Muscle layer of colon (tissue), 2 donors: Measurements from ENCODE around the gene NSUN4.
A peak's percentile ranks its signal among the peaks of the same experiment; 100 is the strongest.

Source experiments
- H3K27ac ChIP-seq: one replicate; pipeline ENCODE4 v1.7.0; 2013; ENCODE audit warnings: low read depth, mild to moderate bottlenecking, low read length, moderate library complexity
- H3K27me3 ChIP-seq, 2 donors: one replicate each; pipeline ENCODE4 v1.7.0; 2013; ENCODE audit warnings: low read length in 2 of 2, mild to moderate bottlenecking in 2 of 2; ENCODE audit not compliant: insufficient read depth in 2 of 2, control insufficient read depth in 1 of 2
- H3K36me3 ChIP-seq: one replicate; pipeline ENCODE4 v1.7.0; 2013; ENCODE audit warnings: mild to moderate bottlenecking, low read length; ENCODE audit not compliant: insufficient read depth
- H3K4me1 ChIP-seq: one replicate; pipeline ENCODE4 v1.7.0; 2013; ENCODE audit warnings: mild to moderate bottlenecking, low read length; ENCODE audit not compliant: insufficient read depth
- H3K4me3 ChIP-seq, 2 donors: one replicate each; pipeline ENCODE4 v1.7.0; 2013; ENCODE audit warnings: low read length in 2 of 2, low read depth in 1 of 2, mild to moderate bottlenecking in 1 of 2, moderate library complexity in 1 of 2
- H3K9ac ChIP-seq: one replicate; pipeline ENCODE4 v1.7.0; 2013; ENCODE audit warnings: low read length
- H3K9me3 ChIP-seq: one replicate; pipeline ENCODE4 v1.7.0; 2013; ENCODE audit warnings: mild to moderate bottlenecking, low read length
- donor health status: abdominal sarcoma.
- donor health status: Adenocarcinoma of cecum.

NSUN4 gene

DNA sequence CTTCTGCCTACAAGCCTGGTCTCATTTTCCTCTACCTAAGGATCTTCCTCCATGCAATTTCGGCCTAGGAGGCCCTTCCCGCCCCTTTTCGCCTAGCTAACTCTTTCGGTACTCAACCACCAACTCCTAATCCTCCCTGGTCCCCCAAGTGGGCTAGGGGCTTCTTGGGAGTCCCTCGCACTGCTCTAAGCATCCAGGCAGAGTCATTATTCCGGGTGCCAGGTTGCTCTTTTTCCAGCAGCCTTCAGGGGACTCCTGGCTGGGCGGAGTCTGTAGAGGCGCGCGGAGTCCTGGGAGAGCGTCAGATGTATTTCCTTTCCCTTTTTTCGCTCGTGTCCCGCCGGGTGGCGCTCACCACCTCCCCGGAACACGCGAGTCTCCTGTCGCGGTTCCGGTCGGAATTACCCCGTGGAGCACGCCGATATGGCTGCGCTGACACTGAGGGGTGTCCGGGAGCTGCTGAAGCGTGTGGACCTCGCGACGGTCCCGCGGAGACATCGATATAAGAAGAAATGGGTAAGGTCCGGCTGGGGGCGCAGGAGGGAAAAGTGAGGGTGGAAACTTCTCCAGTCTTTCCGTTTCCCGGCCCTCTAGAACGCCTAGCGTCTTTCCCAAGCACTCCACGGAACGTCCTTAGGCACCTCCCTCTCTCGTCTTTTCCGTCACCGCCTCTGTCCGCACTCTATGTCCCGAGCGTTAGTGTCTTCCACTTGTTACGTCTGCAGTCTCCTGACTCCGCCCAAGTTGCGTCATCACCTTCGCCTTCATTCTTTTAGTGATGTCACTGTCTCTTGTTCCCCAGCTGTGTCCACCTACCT lies at the start of gene NSUN4:
TSS of gene NSUN4 (plus strand) at position 404 of the 818 bp plus-strand sequence. CDS start at position 424, 20 bp downstream.
- Histone ChIP-seq H3K27ac (peak within 1 kb of the TSS; percentile 74), H3K9me3 (no peaks in the 10 kb centered on the region), H3K4me1 (peaks cover 7% of the 10 kb centered on the region), H3K9ac (peak within 1 kb of the TSS; percentile 89), H3K27me3 (no peaks in the 10 kb centered on the region), H3K36me3 (peaks cover 11% of the 10 kb centered on the region), H3K4me3 (peak within 1 kb of the TSS; percentile 66 to 90)

DNA sequence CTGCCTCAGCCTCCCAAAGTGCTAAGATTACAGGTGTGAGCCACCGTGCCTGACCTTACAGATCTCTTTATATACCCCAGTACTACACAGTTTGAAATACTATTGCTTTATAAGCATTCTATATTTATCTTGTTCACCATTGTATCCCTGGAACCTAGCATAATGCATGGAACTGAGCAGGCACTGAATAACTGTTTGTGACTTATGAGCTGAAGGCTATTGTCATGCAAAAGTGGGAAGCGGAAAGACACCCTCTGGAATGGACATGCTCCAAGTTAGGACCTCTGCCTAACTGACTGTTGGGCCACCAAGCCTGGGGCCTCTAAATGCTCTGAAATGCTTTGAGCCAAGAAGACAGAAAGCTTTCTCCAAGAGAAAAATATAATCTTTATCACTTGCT lies 45.3 kb upstream of the NSUN4 start:
- Histone ChIP-seq H3K9me3 (no peaks in the 10 kb centered on the region), H3K36me3 (peaks cover 38% of the 10 kb centered on the region), H3K4me1 (peaks cover 11% of the 10 kb centered on the region), H3K27me3 (no peaks in the 10 kb centered on the region), H3K27ac (no peak overlapping the region), H3K9ac (no peak overlapping the region), H3K4me3 (no peak overlapping the region)

DNA sequence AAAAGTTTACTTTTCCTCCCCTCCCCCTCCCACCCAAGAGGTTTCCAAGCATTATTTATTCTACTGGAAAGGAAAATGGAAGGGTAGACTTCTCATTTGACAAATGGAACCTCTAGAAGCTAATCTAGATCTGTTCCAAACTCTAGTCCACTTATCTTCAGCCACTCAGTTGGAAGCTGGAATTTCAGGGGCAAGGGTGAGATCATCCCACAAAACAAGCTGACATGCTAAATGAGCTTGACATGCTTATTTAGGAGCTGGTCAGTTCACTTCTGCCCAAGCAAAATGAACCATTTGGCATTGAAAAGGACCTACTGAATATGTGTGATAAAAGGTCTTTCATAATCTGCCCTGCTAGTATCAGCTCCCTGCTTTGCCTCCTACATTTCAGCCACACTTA lies 42.2 kb upstream of the NSUN4 start:
- no peaks in the 10 kb centered on the region for H3K27me3 ChIP-seq
- H3K36me3 ChIP-seq, result peaks cover 38% of the 10 kb centered on the region
- H3K4me1 ChIP-seq, result peaks cover 23% of the 10 kb centered on the region
- H3K27ac ChIP-seq, result no peak overlapping the region
- no peak overlapping the region for H3K9ac ChIP-seq
- H3K9me3 ChIP-seq, result no peaks in the 10 kb centered on the region
- H3K4me3 ChIP-seq, result no peak overlapping the region

DNA sequence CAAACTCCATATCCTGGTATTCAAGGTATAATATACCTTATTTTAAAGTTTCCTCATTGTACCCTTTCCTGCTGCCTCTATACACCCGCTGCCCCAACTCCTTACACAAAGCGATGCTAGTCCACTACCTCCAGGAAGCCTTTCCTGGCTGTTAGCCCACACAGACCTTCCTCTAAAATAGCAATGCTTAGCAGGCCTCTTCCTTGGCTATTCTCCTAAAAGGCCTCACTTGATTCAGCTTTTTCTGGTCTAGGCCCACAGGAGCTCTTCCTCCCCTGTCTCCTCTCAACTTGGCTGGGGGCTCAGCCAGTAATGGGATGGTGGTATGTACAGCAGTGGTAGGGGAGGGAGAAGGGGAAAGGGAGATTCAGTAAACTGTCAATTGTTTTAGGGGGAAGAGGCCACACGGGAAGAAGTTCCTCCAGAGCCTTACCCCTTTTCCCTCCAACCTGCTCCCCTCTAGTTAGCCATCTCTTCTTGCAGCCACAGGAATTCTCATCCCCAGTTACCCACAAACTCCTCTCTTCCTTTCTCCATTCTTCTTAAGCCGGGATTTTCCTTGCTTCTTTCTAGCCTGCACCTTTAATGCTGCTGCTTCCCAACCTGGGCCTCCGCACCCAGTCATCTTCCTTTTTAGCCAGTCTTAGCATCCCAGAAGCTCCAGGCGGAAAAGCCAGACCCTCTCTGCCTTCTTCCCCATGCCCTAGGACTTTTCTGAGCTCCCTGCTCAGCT lies 39.8 kb upstream of the NSUN4 start:
- peaks cover 19% of the 10 kb centered on the region for H3K36me3 ChIP-seq

DNA sequence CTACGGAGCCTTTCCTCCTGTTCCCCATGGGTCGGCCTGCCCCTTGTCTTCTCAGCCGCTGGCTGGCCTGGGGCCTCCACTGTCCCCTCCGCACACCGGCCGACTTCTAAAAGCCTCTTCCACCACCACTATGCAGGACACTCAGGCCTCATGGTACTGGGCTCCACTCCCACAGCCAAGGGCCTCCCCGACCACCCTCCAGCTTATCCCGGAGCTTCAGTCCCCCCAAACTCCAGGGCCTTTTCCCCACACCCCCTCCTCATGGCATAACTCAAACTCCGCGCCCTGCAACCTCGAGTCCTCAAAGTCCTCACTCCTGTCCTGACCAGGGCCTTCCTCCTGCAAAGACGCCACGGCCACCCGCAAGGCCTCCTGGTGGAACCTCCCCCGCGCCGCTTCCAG lies 39.2 kb upstream of the NSUN4 start:
- no peaks in the 10 kb centered on the region for H3K27me3 ChIP-seq
- H3K9ac ChIP-seq, result peak overlapping the region; percentile 98
- peaks cover 30% of the 10 kb centered on the region for H3K4me1 ChIP-seq
- peak overlapping the region; percentile 86 for H3K27ac ChIP-seq
- peaks cover 16% of the 10 kb centered on the region for H3K36me3 ChIP-seq
- H3K4me3 ChIP-seq, result peak overlapping the region; percentile 89 to 96
- H3K9me3 ChIP-seq, result no peaks in the 10 kb centered on the region

More for the DNA sequence above, 39.8 kb upstream of the NSUN4 start:
- peaks cover 30% of the 10 kb centered on the region for H3K4me1 ChIP-seq
- peak overlapping the region; percentile 98 for H3K9ac ChIP-seq
- no peaks in the 10 kb centered on the region for H3K9me3 ChIP-seq
- peak overlapping the region; percentile 86 for H3K27ac ChIP-seq
- H3K4me3 ChIP-seq, result peak overlapping the region; percentile 89 to 96
- no peaks in the 10 kb centered on the region for H3K27me3 ChIP-seq

DNA sequence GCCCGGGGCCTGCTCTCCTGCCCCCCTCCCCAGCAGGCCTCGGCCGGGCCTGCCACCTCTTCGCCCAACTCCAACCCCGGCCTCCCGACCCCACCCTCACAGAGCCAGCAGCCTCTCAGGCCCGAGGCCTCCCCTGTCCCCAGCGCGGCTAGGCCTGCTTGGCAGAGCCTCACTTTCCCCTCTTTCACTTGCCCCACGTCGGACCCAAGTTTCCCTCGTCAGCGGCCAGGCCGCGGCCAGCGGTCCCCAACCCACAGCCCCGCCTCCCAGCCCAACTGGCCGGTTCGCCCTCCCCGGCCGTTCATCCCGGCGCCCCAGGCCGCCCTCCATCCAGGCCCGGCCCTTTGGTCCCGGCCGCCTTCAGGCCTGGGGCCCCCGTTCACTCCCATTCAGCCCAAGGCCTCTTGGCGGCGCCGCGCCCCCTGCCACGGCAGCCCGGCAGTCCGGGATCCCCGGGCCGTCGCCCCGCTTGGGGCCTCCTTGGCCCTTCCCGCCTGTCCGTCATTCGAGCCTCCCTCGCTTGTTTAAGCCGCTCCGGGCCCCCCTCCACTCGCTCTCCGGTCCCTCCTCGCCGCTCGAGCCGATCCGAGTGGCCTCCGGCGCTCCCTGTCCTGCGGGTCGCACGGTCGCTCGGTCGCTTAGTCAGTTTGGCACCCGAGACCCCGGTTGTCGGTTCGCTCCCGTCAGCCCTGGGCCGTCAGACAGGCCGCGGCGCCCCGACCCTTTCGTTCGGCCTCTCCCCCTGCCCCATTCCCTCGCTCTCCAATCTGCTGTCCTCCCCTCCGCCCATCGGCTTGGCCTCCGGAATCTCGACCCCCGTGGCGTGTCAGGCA lies 38.6 kb upstream of the NSUN4 start:
- peaks cover 30% of the 10 kb centered on the region for H3K4me1 ChIP-seq
- peak overlapping the region; percentile 89 to 96 for H3K4me3 ChIP-seq
- no peaks in the 10 kb centered on the region for H3K27me3 ChIP-seq
- no peaks in the 10 kb centered on the region for H3K9me3 ChIP-seq
- peaks cover 10% of the 10 kb centered on the region for H3K36me3 ChIP-seq
- H3K27ac ChIP-seq, result peak overlapping the region; percentile 86
- peak overlapping the region; percentile 98 for H3K9ac ChIP-seq

DNA sequence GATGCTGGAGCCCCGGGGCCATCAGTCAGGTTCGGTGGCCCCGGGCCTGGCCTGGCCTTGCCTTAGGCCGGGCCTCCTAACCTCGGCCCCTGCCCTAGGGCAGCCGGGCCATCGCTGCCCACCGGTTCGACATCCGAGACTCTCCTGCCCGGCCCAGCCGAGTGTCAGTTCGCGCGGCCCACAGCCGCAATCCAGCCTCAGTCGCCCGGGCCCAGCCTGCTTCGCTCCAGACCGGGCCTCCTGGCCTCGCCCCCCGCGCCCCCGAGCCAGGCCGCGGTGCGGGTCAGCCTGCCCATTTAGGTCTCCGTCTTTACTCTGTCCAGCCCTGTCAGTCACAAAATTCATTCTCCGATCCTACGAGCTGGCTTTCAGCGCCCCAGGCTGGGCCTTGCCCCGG lies 38.0 kb upstream of the NSUN4 start:
- H3K27me3 ChIP-seq, result no peaks in the 10 kb centered on the region
- H3K9me3 ChIP-seq, result no peaks in the 10 kb centered on the region
- peak overlapping the region; percentile 89 to 96 for H3K4me3 ChIP-seq
- peaks cover 4% of the 10 kb centered on the region for H3K36me3 ChIP-seq
- H3K27ac ChIP-seq, result peak overlapping the region; percentile 86
- peak overlapping the region; percentile 98 for H3K9ac ChIP-seq
- H3K4me1 ChIP-seq, result peaks cover 36% of the 10 kb centered on the region

DNA sequence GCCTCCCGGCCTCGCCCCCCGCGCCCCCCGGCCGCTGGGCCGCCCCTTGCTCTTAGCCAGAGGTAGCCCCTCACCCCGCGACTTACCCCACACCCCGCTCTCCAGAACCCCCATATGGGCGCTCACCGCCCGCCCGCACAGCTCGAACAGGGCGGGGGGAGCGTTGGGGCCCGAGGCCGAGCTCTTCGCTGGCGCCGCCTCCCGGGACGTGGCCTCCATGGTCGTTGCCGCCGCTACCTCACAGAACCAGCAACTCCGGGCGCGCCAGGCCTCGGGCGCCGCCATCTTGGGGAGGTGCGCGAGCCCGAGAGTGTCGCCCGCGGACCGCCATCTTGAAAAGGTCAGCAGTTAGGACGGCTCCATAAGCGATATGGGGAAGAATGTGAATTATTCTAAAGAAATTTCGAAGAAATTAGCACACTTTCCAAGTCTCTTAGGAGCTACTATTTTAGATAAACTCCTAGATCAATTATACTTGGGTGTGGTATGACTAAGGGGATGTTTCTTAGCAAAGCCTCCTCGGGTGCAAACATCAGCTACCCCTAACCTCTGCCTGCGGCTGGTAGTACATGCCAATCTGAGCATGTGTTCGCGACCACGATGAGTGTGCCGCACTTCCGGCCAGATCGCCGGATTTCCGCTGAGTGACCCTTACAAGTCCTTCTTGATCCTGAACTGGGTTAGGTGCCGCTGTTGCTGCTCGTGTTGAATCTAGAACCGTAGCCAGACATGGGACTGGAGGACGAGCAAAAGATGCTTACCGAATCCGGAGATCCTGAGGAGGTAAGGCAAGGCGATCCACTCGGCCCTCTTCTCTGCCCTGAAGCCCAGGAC lies 37.4 kb upstream of the NSUN4 start, which contains the start of the genes LRRC41 and UQCRH:
TSS of gene LRRC41 (minus strand) at position 579 of the 834 bp plus-strand sequence. CDS start at position 285, 294 bp downstream.
TSS of gene UQCRH (plus strand) at position 661 of the 834 bp plus-strand sequence. CDS start at position 730, 69 bp downstream.
- Histone ChIP-seq H3K36me3 (no peaks in the 10 kb centered on the region), H3K27ac (peak within 1 kb of the TSS; percentile 86), H3K27me3 (no peaks in the 10 kb centered on the region), H3K9me3 (no peaks in the 10 kb centered on the region), H3K9ac (peak within 1 kb of the TSS; percentile 98), H3K4me1 (peaks cover 38% of the 10 kb centered on the region), H3K4me3 (peak within 1 kb of the TSS; percentile 89 to 96)

DNA sequence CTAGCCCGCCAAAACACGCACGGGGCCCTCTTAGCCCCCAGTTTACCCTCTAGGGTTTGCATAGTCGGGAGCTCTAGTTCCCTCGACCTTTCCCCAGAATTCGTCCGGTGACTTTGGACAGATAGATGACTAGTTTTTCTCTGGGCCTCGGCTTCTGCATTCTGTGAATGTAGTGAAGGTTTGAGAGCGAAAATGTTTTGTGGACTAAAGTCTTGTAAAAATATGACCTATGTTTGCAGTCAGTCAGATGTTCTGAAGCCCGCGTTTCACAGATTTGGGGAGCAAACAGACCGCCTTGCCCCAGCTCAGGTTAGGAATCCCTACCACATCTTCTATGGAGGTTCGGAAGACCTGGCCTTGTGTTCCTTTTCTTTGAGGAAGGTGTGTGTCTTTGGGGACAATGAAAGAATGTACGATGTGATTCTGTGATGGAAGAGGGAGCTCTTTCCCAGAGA lies 36.7 kb upstream of the NSUN4 start:
- H3K27ac ChIP-seq, result peak overlapping the region; percentile 86
- no peaks in the 10 kb centered on the region for H3K27me3 ChIP-seq
- H3K9me3 ChIP-seq, result no peaks in the 10 kb centered on the region
- peak overlapping the region; percentile 57 to 96 for H3K4me3 ChIP-seq
- no peaks in the 10 kb centered on the region for H3K36me3 ChIP-seq
- H3K9ac ChIP-seq, result peak overlapping the region; percentile 76
- peaks cover 32% of the 10 kb centered on the region for H3K4me1 ChIP-seq

DNA sequence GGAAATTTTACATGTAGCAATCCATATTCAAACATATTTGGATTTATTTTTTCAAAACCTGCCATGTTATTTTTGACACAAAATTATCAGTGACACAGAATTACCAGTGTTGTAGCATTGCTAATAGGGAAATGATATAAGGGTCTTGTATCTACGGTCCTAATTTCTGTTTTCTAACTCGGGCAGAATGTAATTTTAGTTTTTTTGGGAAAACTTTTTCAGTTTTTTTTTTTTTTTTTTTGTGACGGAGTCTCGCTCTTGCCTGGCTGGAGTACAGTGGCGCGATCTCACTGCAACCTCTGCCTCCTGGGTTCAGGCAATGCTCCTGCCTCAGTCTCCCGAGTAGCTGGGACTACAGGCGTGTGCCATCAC lies 34.5 kb upstream of the NSUN4 start:
- Histone ChIP-seq H3K27ac (no peak overlapping the region), H3K36me3 (peaks cover 13% of the 10 kb centered on the region), H3K27me3 (no peaks in the 10 kb centered on the region), H3K9ac (no peak overlapping the region), H3K4me1 (peaks cover 18% of the 10 kb centered on the region), H3K4me3 (no peak overlapping the region), H3K9me3 (no peaks in the 10 kb centered on the region)
